ENCODE measurements around the gene CTNNAL1. TPM values are rescaled to one million over a fixed set of nuclear protein-coding genes. Genes with fewer than 3 reads are reported as not detected.

CTNNAL1 gene
- total RNA-seq, 1 experiment from 2014 or later = 85.6 TPM

DNA sequence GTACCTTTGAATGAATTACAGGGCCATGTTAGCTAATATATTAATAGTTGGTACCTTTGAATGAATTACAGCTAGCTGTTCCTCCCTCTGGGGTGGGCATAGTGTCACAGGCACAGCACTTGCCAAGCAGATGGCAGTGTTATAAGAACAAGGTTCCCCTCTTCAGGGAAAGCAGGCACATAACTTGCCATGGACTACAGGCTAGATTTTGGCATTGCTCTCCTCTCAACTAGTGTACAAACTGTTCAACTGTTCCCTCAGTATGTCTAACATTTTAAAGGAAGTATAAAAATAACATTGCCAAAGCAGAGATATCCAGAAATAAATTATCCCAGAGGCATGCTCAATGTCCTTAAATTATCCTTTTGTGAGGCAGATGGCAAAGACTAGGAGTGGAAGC is 45.4 kb downstream of the CTNNAL1 start:
- Mint-ChIP-seq H3K4me3 (ENCODE audit: unreplicated experiment) (no peak overlapping the region), H3K27ac (ENCODE audit: low read depth, unreplicated experiment) (no peak overlapping the region), H3K9me3 (ENCODE audit: unreplicated experiment) (peaks cover 12% of the 10 kb centered on the region), H3K36me3 (ENCODE audit: insufficient read depth, unreplicated experiment) (peaks cover 21% of the 10 kb centered on the region), H3K27me3 (ENCODE audit: insufficient read depth, unreplicated experiment) (no peaks in the 10 kb centered on the region), H3K4me1 (ENCODE audit: insufficient read depth, unreplicated experiment) (no peaks in the 10 kb centered on the region)
- no peak for DNase-seq (ENCODE audit: unreplicated experiment)
- POLR2A ChIA-PET = interaction anchor here (1.1 kb wide), 1 partner anchor 13 kb away, joined by 3 read pairs; no protein-coding TSS in a partner anchor
- intact Hi-C loops (cut with micrococcal nuclease) = no loop called here
- CTCF ChIA-PET = interaction anchor here (2.4 kb wide), 1 partner anchor 14 kb away, joined by 18 read pairs; no protein-coding TSS in a partner anchor
- TF ChIP-seq, protein P1, sequence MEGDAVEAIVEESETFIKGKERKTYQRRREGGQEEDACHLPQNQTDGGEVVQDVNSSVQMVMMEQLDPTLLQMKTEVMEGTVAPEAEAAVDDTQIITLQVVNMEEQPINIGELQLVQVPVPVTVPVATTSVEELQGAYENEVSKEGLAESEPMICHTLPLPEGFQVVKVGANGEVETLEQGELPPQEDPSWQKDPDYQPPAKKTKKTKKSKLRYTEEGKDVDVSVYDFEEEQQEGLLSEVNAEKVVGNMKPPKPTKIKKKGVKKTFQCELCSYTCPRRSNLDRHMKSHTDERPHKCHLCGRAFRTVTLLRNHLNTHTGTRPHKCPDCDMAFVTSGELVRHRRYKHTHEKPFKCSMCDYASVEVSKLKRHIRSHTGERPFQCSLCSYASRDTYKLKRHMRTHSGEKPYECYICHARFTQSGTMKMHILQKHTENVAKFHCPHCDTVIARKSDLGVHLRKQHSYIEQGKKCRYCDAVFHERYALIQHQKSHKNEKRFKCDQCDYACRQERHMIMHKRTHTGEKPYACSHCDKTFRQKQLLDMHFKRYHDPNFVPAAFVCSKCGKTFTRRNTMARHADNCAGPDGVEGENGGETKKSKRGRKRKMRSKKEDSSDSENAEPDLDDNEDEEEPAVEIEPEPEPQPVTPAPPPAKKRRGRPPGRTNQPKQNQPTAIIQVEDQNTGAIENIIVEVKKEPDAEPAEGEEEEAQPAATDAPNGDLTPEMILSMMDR (IDR thresholded peaks at IDR 0.05; ENCODE audit: unreplicated experiment) = no peak
- no TSS peak for BruUV-seq (replicated peaks)

DNA sequence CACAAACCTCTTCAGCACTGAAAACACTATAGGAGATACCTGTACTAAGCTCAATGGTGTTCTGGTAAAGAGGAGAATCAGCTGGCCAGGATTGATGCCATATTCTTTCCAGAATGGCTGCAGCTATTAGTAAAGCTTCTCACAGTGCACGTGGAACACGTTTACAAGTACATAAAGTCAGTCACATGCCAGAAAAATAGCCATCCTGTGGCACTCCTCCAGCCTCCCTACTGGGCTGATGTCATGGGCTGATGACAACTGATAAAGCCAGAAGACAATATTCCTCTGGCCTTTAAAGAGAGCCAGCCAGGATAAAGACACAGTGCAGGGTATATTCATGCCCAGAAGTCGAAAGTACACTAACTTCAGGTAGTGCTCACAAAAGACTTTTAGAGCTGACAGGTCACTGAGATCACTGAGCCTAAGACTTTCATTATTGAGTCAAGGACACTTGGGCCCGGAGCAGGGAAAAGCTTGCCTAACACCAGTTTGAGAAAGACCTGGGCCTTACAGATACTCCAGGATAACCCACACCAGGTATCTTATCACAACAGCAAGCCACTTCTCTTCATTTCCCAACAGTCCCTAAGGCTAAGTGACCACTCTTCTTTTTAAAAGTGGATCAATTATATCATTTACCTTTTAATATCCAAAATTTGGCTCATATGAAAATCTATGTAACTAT is 49.7 kb downstream of the CTNNAL1 start:
- intact Hi-C loops (cut with micrococcal nuclease) = no loop called here
- no peaks in the 10 kb centered on the region for H3K4me1 Mint-ChIP-seq (ENCODE audit: insufficient read depth, unreplicated experiment)
- H3K4me3 Mint-ChIP-seq (ENCODE audit: unreplicated experiment) = no peak overlapping the region
- ChIA-PET CTCF (interaction anchor here (0.6 to 1.8 kb wide), 3 partner anchors 9 to 148 kb away, joined by 3 to 6 read pairs (median 4); no protein-coding TSS in a partner anchor), POLR2A (interaction anchor here (0.7 to 1.2 kb wide), 3 partner anchors 13 to 67 kb away, joined by 3 to 5 read pairs (median 4); no protein-coding TSS in a partner anchor)
- peaks cover 15% of the 10 kb centered on the region for H3K36me3 Mint-ChIP-seq (ENCODE audit: insufficient read depth, unreplicated experiment)
- DNase-seq (ENCODE audit: unreplicated experiment) = no peak
- H3K27ac Mint-ChIP-seq (ENCODE audit: low read depth, unreplicated experiment) = no peak overlapping the region
- TF ChIP-seq, protein P1 (IDR thresholded peaks at IDR 0.05; ENCODE audit: unreplicated experiment) = no peak
- no TSS peak for BruUV-seq (replicated peaks)
- H3K9me3 Mint-ChIP-seq (ENCODE audit: unreplicated experiment) = no peaks in the 10 kb centered on the region
- H3K27me3 Mint-ChIP-seq (ENCODE audit: insufficient read depth, unreplicated experiment) = no peaks in the 10 kb centered on the region

DNA sequence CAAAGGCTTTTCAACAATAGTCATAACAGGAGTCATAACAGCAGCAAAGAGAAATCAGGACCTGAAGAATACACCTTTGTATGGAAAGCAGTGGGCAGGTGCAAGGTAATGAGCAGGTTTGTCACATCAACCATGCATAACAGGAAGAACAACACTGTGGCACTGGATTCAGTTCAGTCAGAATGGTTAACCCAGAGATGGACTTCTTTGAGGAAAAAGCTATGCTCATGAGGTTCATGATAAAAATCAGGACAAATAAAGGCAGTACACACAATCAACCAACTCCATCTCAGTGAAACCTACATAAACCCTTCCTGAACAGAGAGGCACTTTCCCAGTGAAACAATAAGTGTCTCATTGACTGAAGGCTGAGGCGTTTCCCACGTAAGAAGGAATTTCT is 52.1 kb downstream of the CTNNAL1 start:
- no peaks in the 10 kb centered on the region for H3K4me1 Mint-ChIP-seq (ENCODE audit: insufficient read depth, unreplicated experiment)
- no peaks in the 10 kb centered on the region for H3K9me3 Mint-ChIP-seq (ENCODE audit: unreplicated experiment)
- intact Hi-C loops (cut with micrococcal nuclease) = no loop called here
- H3K27ac Mint-ChIP-seq (ENCODE audit: low read depth, unreplicated experiment) = no peak overlapping the region
- H3K4me3 Mint-ChIP-seq (ENCODE audit: unreplicated experiment) = no peak overlapping the region
- peaks cover 22% of the 10 kb centered on the region for H3K36me3 Mint-ChIP-seq (ENCODE audit: insufficient read depth, unreplicated experiment)
- no peak for DNase-seq (ENCODE audit: unreplicated experiment)
- TF ChIP-seq, protein P1 (IDR thresholded peaks at IDR 0.05; ENCODE audit: unreplicated experiment) = no peak
- no peaks in the 10 kb centered on the region for H3K27me3 Mint-ChIP-seq (ENCODE audit: insufficient read depth, unreplicated experiment)
- ChIA-PET POLR2A (no interaction called here), CTCF (interaction anchor here (0.5 to 1.4 kb wide), 4 partner anchors 10 to 1650 kb away, joined by 3 to 6 read pairs (median 3); no protein-coding TSS in a partner anchor)
- no TSS peak for BruUV-seq (replicated peaks)

DNA sequence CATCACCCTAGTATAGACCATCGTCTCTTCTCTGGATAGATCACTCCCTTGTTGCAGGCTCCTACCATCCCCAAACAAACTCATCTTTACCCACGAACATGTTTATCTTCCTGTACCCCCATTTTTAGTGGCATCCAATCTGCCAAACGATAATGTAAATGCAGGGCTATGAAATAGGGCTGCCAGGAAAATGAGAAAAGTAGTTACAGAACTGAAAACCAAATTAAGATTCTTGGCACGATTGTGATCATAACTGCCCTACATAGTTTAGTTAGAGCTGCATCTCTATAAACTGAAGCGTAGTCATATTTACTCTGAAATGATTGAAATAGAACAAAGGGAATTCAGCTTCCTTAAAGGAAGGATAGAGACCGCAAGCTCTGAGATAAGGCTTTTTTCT is 53.0 kb downstream of the CTNNAL1 start:
- Mint-ChIP-seq H3K27ac (ENCODE audit: low read depth, unreplicated experiment) (no peak overlapping the region), H3K9me3 (ENCODE audit: unreplicated experiment) (no peaks in the 10 kb centered on the region), H3K4me1 (ENCODE audit: insufficient read depth, unreplicated experiment) (no peaks in the 10 kb centered on the region), H3K4me3 (ENCODE audit: unreplicated experiment) (no peak overlapping the region), H3K27me3 (ENCODE audit: insufficient read depth, unreplicated experiment) (no peaks in the 10 kb centered on the region), H3K36me3 (ENCODE audit: insufficient read depth, unreplicated experiment) (peaks cover 22% of the 10 kb centered on the region)
- TF ChIP-seq, protein P1 (IDR thresholded peaks at IDR 0.05; ENCODE audit: unreplicated experiment) = no peak
- DNase-seq (ENCODE audit: unreplicated experiment) = no peak
- intact Hi-C loops (cut with micrococcal nuclease) = no loop called here
- CTCF ChIA-PET = no interaction called here
- POLR2A ChIA-PET = interaction anchor here (0.6 kb wide), 1 partner anchor 285 kb away, joined by 3 read pairs; no protein-coding TSS in a partner anchor
- no TSS peak for BruUV-seq (replicated peaks)
